Gastroesophageal sphincter (tissue), 3 donors: ENCODE data around the gene SERPINA7.

Experiments
- POLR2A ChIP-seq, 2 donors: fragments of 450-650 bp; IDR thresholded peaks; one replicate each; pipeline ENCODE4 v1.6.1; 2017; ENCODE audit warnings: antibody characterized with exemption in 2 of 2, mild to moderate bottlenecking in 2 of 2, moderate library complexity in 1 of 2
- POLR2AphosphoS5 ChIP-seq: sonication (generic); formaldehyde crosslinking; IDR thresholded peaks from one replicate; pipeline ENCODE4 v1.6.1; 2017; ENCODE audit warnings: antibody characterized with exemption
- TF ChIP-seq, protein P1 (sequence below), 4 experiments: fragments of 200-600 bp in 2 of 4; fragments of 450-650 bp in 2 of 4; sonication (generic) in 1 of 4; IDR thresholded peaks; one replicate each; pipeline ENCODE4 v1.5.1; 2017 to 2019; ENCODE audit warnings: antibody characterized with exemption in 4 of 4, mild to moderate bottlenecking in 2 of 4, moderate library complexity in 2 of 4

DNA sequence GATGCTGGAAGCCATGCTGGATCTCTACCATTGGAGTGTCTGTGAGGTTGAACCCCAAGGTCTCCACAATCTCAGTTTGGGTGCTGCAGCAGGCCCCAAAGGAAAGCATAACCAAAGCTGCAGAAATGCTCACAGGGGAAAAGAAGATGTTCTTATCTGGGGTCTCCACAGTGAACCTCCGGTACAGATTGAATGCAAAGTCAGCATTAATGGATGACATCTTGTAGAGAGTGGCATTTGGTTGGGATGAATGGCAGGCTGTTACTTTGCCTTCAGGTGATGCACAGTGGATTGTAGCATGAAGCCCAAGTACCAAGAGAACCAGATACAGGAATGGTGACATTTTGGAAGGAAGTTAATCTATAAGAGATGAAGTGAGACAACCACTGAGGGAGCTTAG lies 1.8 kb downstream of the SERPINA7 start:
- TF ChIP-seq, protein P1, sequence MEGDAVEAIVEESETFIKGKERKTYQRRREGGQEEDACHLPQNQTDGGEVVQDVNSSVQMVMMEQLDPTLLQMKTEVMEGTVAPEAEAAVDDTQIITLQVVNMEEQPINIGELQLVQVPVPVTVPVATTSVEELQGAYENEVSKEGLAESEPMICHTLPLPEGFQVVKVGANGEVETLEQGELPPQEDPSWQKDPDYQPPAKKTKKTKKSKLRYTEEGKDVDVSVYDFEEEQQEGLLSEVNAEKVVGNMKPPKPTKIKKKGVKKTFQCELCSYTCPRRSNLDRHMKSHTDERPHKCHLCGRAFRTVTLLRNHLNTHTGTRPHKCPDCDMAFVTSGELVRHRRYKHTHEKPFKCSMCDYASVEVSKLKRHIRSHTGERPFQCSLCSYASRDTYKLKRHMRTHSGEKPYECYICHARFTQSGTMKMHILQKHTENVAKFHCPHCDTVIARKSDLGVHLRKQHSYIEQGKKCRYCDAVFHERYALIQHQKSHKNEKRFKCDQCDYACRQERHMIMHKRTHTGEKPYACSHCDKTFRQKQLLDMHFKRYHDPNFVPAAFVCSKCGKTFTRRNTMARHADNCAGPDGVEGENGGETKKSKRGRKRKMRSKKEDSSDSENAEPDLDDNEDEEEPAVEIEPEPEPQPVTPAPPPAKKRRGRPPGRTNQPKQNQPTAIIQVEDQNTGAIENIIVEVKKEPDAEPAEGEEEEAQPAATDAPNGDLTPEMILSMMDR (IDR thresholded peaks at IDR 0.05), result no peak
- TF ChIP-seq POLR2A (IDR thresholded peaks at IDR 0.05), result no peak
- no peak for TF ChIP-seq POLR2AphosphoS5
